SK-N-SH (cell line): Measurements from ENCODE around the gene DGKD. TPM values are rescaled to one million over a fixed set of nuclear protein-coding genes. Genes with fewer than 3 reads are reported as not detected.

ENCODE experiments used
- CTCF ChIA-PET: fragments of 300-600, 350-600 bp; formaldehyde crosslinking; extraction: SDS; loops from one replicate; lab custom pipeline; 2021; lab: Yijun Ruan, JAX
- POLR2A ChIA-PET: fragments of 350-600 bp; sonication (Branson Sonifier 250); formaldehyde crosslinking; extraction: SDS; loops from one replicate; lab custom pipeline; 2020; ENCODE audit warnings: antibody characterized with exemption, inconsistent platforms; lab: Yijun Ruan, JAX
- DNase-seq: peaks from one replicate; pipeline ENCODE4 v3.0.0; 2012
- H2AFZ ChIP-seq: fragments of 200-600 bp; sonication (generic); 2 replicates; pipeline ENCODE4 v1.8.1; 2016; ENCODE audit warnings: antibody characterized with exemption, mild to moderate bottlenecking, low read depth
- H3F3A ChIP-seq: fragments of 200-600 bp; sonication (generic); replicated peaks from 2 replicates; pipeline ENCODE3; 2016; ENCODE audit warnings: antibody characterized with exemption, mild to moderate bottlenecking; ENCODE audit not compliant: insufficient read depth
- H3K27ac ChIP-seq, 2 experiments: fragments of 200-500 bp in 1 of 2; fragments of 200-600 bp in 1 of 2; sonication (Bioruptor generic) in 1 of 2; sonication (generic), shearing (Covaris generic) in 1 of 2; 2 replicates each; pipeline versions ENCODE4 v1.5.1 to v1.6.1; 2014 to 2016; ENCODE audit warnings: low read depth in 2 of 2, inconsistent platforms in 1 of 2, low read length in 1 of 2, mild to moderate bottlenecking in 1 of 2, mixed read lengths in 1 of 2
- H3K27me3 ChIP-seq: fragments of 200-600 bp; sonication (generic), shearing (Covaris generic); 2 replicates; pipeline ENCODE4 v1.6.1; 2016; ENCODE audit warnings: mixed run types; ENCODE audit not compliant: insufficient read depth
- H3K36me3 ChIP-seq, 2 experiments: fragments of 200-500 bp in 1 of 2; fragments of 200-600 bp in 1 of 2; sonication (Bioruptor generic) in 1 of 2; sonication (generic) in 1 of 2; replicated peaks in 1 of 2; 2 replicates each; pipeline versions ENCODE3 to v1.5.1; 2014 to 2016; ENCODE audit warnings: low read length in 1 of 2, mild to moderate bottlenecking in 1 of 2; ENCODE audit not compliant: insufficient read depth in 2 of 2, control insufficient read depth in 1 of 2
- H3K4me1 ChIP-seq, 2 experiments: fragments of 200-500 bp in 1 of 2; fragments of 200-600 bp in 1 of 2; sonication (Bioruptor generic) in 1 of 2; sonication (generic), shearing (Covaris generic) in 1 of 2; 2 replicates each; pipeline versions ENCODE4 v1.5.1 to v1.6.1; 2014 to 2016; ENCODE audit warnings: low read depth in 1 of 2, low read length in 1 of 2, mixed run types in 1 of 2; ENCODE audit not compliant: insufficient read depth in 2 of 2, control insufficient read depth in 1 of 2
- H3K4me2 ChIP-seq: fragments of 200-600 bp; sonication (generic), shearing (Covaris generic); 2 replicates; pipeline ENCODE4 v1.6.1; 2017; ENCODE audit warnings: mixed run types
- H3K4me3 ChIP-seq, 2 experiments: fragments of 200-500 bp in 1 of 2; fragments of 200-600 bp in 1 of 2; sonication (Bioruptor generic) in 1 of 2; sonication (generic), shearing (Covaris generic) in 1 of 2; 2 replicates each; pipeline versions ENCODE4 v1.5.1 to v1.8.1; 2014 to 2016; ENCODE audit warnings: low read depth in 2 of 2, inconsistent platforms in 1 of 2, low read length in 1 of 2, mild to moderate bottlenecking in 1 of 2, mixed read lengths in 1 of 2, moderate library complexity in 1 of 2
- H3K79me2 ChIP-seq: fragments of 200-600 bp; sonication (generic); 2 replicates; pipeline ENCODE4 v1.8.1; 2017; ENCODE audit warnings: mild to moderate bottlenecking; ENCODE audit not compliant: insufficient read depth
- H3K9ac ChIP-seq: fragments of 200-600 bp; sonication (generic); 2 replicates; pipeline ENCODE4 v1.6.1; 2017; ENCODE audit warnings: mixed run types
- H3K9me2 ChIP-seq: fragments of 200-600 bp; sonication (generic); 2 replicates; pipeline ENCODE4 v1.6.1; 2017; ENCODE audit warnings: mixed run types
- H3K9me3 ChIP-seq: fragments of 200-600 bp; sonication (generic); 2 replicates; pipeline ENCODE4 v1.6.1; 2017; ENCODE audit warnings: mixed run types, mild to moderate bottlenecking, moderate library complexity
- H4K20me1 ChIP-seq: fragments of 200-600 bp; sonication (generic); 2 replicates; pipeline ENCODE4 v1.6.1; 2017; ENCODE audit warnings: mild to moderate bottlenecking, mixed run types; ENCODE audit not compliant: insufficient read depth
- CHD2 ChIP-seq: fragments of 150-350 bp; IDR thresholded peaks from 2 replicates; pipeline ENCODE4 v1.6.1; 2018; ENCODE audit warnings: low read length; ENCODE audit not compliant: partially characterized antibody
- CTCF ChIP-seq: fragments of 200-600 bp; sonication (generic); IDR thresholded peaks from 2 replicates; pipeline ENCODE4 v1.6.1; 2017; ENCODE audit warnings: antibody characterized with exemption, mild to moderate bottlenecking, moderate library complexity
- EP300 ChIP-seq, 2 experiments: IDR thresholded peaks; 2 replicates each; pipeline versions ENCODE4 v1.4.0 to v1.6.1; 2012; ENCODE audit warnings: borderline replicate concordance in 1 of 2, low read depth in 1 of 2, low read length in 1 of 2
- EZH2phosphoT487 ChIP-seq: fragments of 200-600 bp; sonication (generic); IDR thresholded peaks from 2 replicates; pipeline ENCODE4 v1.6.1; 2017; ENCODE audit warnings: low read depth, mixed run types, mild to moderate bottlenecking, antibody characterized with exemption, moderate library complexity, borderline replicate concordance
- FOSL2 ChIP-seq: IDR thresholded peaks from 2 replicates; pipeline ENCODE4 v1.4.0; 2012; ENCODE audit warnings: low read depth, mild to moderate bottlenecking, moderate library complexity, borderline replicate concordance
- FOXM1 ChIP-seq: IDR thresholded peaks from 2 replicates; pipeline ENCODE4 v1.4.0; 2012; ENCODE audit warnings: low read depth, mild to moderate bottlenecking
- JUND ChIP-seq: IDR thresholded peaks from 2 replicates; pipeline ENCODE4 v1.4.0; 2012
- MEF2A ChIP-seq: IDR thresholded peaks from 2 replicates; pipeline ENCODE4 v1.4.0; 2012; ENCODE audit warnings: low read depth, borderline replicate concordance
- PBX3 ChIP-seq: IDR thresholded peaks from 2 replicates; pipeline ENCODE4; 2012
- RCOR1 ChIP-seq: fragments of 150-350 bp; IDR thresholded peaks from 2 replicates; pipeline ENCODE4 v1.6.1; 2017; ENCODE audit warnings: antibody characterized with exemption, low read length
- REST ChIP-seq: IDR thresholded peaks from 2 replicates; pipeline ENCODE4 v1.6.1; 2012; ENCODE audit warnings: mild to moderate bottlenecking, low read depth, low read length, moderate library complexity
- RXRA ChIP-seq: IDR thresholded peaks from 2 replicates; pipeline ENCODE4 v1.4.0; 2012; ENCODE audit warnings: low read depth, mild to moderate bottlenecking, borderline replicate concordance
- SIN3A ChIP-seq: IDR thresholded peaks from 2 replicates; pipeline ENCODE4 v1.6.1; 2012; ENCODE audit warnings: low read depth, mild to moderate bottlenecking, low read length, moderate library complexity, borderline replicate concordance
- TAF1 ChIP-seq: IDR thresholded peaks from 2 replicates; pipeline ENCODE4 v1.6.1; 2012; ENCODE audit warnings: low read depth, mild to moderate bottlenecking, low read length, moderate library complexity, borderline replicate concordance
- TCF12 ChIP-seq: IDR thresholded peaks from 2 replicates; pipeline ENCODE4 v1.4.0; 2012
- TEAD4 ChIP-seq: IDR thresholded peaks from 2 replicates; pipeline ENCODE4 v1.4.0; 2012; ENCODE audit warnings: mild to moderate bottlenecking, borderline replicate concordance; ENCODE audit not compliant: insufficient read depth
- USF2 ChIP-seq: fragments of 150-350 bp; IDR thresholded peaks from 2 replicates; pipeline ENCODE4 v1.6.1; 2017; ENCODE audit warnings: antibody characterized with exemption, low read length, low read depth, borderline replicate concordance
- WGBS: methylation state at CpG from one replicate; pipeline ENCODE4 v1.1.6; 2017; ENCODE audit warnings: low lambda C conversion rate; 5-methylcytosine and 5-hydroxymethylcytosine counted together
- polyA plus RNA-seq, 3 experiments: library from polyadenylated mRNA; depleted of rRNA; stranded (reverse); fragments of >200 nt; gene quantifications; 2 replicates each; pipeline ENCODE4 v1.2.3, GENCODE V29; 2012
- TF ChIP-seq, protein P1 (sequence below): fragments of 150-350 bp; IDR thresholded peaks from 2 replicates; pipeline ENCODE4 v1.6.1; 2016; ENCODE audit warnings: mild to moderate bottlenecking, low read depth, low read length

The DGKD gene
- polyA plus RNA-seq, 1 of the 3 experiments (the other 2 are of a cell fraction): 21.7 TPM

- Histone ChIP-seq H3K27me3 (no peaks in the 10 kb centered on the region), H4K20me1 (no peaks in the 10 kb centered on the region), H2AFZ (no peak overlapping the region), H3K9ac (no peak overlapping the region), H3K36me3 (peaks cover 0 to 13% of the 10 kb centered on the region in 2 experiments), H3K9me3 (no peaks in the 10 kb centered on the region), H3K79me2 (peaks cover 41% of the 10 kb centered on the region), H3K4me2 (no peak overlapping the region), H3K4me3 (no peak overlapping the region), H3K9me2 (no peaks in the 10 kb centered on the region), H3F3A (no peaks in the 10 kb centered on the region), H3K27ac (no peak overlapping the region), H3K4me1 (no peaks in the 10 kb centered on the region; a peak in 1 of 4 replicates)
- POLR2A ChIA-PET: no interaction called here
- DNase-seq: no peak
- WGBS: 85% methylated on average over 3 of the region's 8 CpGs
- TF ChIP-seq MEF2A (no peak), USF2 (no peak), EZH2phosphoT487 (no peak), EP300 (IDR thresholded peaks at IDR 0.05; ENCODE audit: borderline replicate concordance in 1 of 2, low read depth in 1 of 2, low read length in 1 of 2) (no peak), FOSL2 (no peak), JUND (no peak), TEAD4 (no peak), RCOR1 (no peak), PBX3 (no peak)
- TF ChIP-seq, protein P1, sequence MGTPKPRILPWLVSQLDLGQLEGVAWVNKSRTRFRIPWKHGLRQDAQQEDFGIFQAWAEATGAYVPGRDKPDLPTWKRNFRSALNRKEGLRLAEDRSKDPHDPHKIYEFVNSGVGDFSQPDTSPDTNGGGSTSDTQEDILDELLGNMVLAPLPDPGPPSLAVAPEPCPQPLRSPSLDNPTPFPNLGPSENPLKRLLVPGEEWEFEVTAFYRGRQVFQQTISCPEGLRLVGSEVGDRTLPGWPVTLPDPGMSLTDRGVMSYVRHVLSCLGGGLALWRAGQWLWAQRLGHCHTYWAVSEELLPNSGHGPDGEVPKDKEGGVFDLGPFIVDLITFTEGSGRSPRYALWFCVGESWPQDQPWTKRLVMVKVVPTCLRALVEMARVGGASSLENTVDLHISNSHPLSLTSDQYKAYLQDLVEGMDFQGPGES: no peak
- CTCF ChIA-PET: interaction anchor here (1.5 to 1.6 kb wide), 2 partner anchors 74 to 75 kb away, joined by 3 read pairs; no protein-coding TSS in a partner anchor
Measured at GRCh38 chr2:233369462-233369861, 15.2 kb downstream of the DGKD start.

DNA sequence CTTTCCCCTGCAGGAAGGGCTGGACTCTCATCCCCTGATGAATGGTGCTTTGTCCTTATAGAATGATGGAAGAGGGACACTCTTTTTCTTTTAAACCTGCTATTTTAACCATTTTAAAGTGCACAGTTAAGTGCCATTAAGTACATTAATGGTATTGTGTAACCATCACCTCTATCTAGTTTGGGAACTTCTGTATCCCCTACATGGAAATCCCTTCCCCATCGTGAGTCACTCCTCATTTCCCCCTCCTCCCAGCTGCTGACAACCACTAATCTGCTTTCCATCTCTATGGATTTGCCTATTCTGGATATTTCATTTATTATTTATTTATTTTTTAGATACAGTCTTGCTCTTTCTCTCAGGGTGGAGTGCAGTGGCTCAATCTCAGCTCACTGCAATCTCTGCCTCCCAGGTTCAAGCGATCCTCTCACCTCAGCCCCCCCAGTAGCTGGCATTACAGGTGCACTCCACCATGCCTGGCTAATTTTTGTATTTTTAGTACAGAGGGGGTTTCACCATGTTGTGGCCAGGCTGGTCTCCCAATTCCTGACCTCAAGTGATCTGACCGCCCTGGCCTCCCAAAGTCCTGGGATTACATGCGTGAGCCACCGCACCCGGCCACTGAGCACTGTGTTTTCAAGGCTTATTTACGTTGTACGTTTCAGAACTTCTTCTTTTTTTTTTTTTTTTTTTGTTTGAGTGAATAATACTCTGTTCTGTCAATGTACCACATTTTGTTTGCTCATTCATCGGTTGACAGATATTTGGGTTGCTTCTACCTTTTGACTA, 15.8 kb downstream of the DGKD start:
- H3K36me3 ChIP-seq: peaks cover 0 to 12% of the 10 kb centered on the region in 2 experiments
- H3K4me3 ChIP-seq: no peak overlapping the region
- H2AFZ ChIP-seq: no peak overlapping the region
- ChIA-PET CTCF (no interaction called here), POLR2A (no interaction called here)
- H3K27ac ChIP-seq: no peak overlapping the region
- H3F3A ChIP-seq: no peaks in the 10 kb centered on the region
- H3K9me2 ChIP-seq: no peaks in the 10 kb centered on the region
- H3K27me3 ChIP-seq: no peaks in the 10 kb centered on the region
- H3K4me1 ChIP-seq: no peaks in the 10 kb centered on the region; a peak in 1 of 4 replicates
- WGBS: 94% methylated on average over 9 of the region's 9 CpGs
- no peak overlapping the region for H3K9ac ChIP-seq
- no peak for DNase-seq
- no peaks in the 10 kb centered on the region for H4K20me1 ChIP-seq
- H3K79me2 ChIP-seq: peaks cover 40% of the 10 kb centered on the region
- no peaks in the 10 kb centered on the region for H3K9me3 ChIP-seq
- H3K4me2 ChIP-seq: no peak overlapping the region
- TF ChIP-seq TAF1: no peak
- no peak for TF ChIP-seq FOXM1
- TF ChIP-seq RXRA: no peak
- no peak for TF ChIP-seq SIN3A
- no peak for TF ChIP-seq TCF12
- no peak for TF ChIP-seq REST
- no peak for TF ChIP-seq CHD2
- no peak for TF ChIP-seq CTCF
